GM18519 (cell line): ENCODE data around the gene DKKL1.
"Not testable (repeated sequence)": the region's sequence is repeated elsewhere in the genome, so short reads cannot be mapped to it uniquely, and the experiment has no call there.

Experiments
- ATAC-seq: cut with Tn5 transposase; IDR thresholded peaks from one replicate; pipeline ENCODE4 v1.9.1; 2021; ENCODE audit warnings: mild to moderate bottlenecking, moderate library complexity; ENCODE audit not compliant: unreplicated experiment, low FRiP score

DKKL1 gene

DNA sequence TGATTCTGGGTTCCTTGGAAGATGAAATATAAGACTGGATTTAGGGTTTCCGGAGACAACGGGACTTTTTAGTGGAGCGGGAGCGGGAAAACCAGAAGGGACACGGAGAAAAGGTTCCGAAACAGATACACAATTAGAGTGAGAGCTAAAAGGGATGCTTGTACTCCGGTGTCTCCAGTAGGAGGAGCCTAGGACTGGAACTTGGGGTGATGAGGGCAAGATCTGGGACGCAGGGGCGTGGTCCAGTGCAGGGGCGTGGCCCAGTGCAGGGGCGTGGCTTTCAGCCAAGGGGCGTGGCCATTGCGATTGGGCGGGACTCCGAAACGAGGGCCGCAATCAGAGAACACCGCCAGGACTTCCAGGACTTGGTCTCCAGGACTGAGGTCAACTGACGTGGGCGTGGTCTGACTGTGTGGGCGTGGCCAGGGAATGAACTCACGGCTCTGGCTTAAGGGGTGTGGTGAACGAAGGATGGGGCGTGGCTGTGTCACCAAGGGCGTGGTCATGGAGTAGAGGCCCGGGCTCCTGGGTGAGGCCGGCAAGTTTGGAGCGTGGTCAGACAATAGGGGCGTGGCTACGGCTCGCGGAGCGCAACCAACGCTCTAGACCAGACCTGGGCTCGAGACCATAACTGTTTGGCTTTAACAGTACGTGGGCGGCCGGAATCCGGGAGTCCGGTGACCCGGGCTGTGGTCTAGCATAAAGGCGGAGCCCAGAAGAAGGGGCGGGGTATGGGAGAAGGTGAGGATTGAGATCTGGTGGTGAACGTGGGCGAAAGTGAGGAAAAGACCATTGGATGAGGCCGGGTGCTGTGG is at the start of gene DKKL1:
Gene DKKL1, plus strand, starts transcription at position 610 of the 815 bp plus-strand sequence. Its CDS starts 122 bp downstream, at position 732.
- ATAC-seq, result no peak

DNA sequence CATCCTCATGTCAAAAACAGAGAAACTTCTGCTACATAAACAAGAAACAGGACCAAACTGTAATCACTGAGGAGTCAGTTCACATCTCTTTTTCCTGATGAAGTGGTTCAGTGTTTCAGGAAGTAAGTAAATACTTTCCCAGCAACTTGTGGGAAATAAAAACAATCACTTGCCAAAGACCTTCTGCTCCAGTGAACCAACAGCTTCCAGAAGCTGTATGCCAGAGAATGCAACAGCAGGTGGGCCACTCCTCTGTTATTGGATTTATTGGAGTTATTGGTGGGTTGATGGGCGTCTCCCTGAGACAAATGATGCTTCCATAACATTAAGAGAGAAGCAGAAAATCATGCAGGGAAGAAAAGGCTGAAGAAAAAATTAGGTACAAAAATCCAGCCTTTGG is 48.6 kb upstream of the DKKL1 start:
- ATAC-seq, result no peak

DNA sequence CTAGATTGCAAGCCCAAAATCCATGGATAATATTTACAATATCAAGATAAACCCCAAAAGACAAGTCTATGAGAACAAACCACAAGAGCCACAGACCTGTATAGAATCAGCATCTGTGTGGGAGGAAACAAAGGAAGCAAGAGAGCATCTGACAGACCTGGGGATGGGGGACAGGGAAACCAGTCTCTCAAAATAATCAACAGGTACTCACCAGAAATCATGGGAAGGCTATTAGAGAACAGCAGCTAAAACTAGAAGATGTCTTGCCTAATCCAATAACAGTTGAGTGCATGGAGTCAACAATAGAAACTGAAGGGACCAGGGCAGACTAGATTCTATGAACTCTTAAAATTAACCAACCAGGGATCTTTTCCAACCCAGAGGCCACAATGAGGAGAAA is 47.4 kb upstream of the DKKL1 start:
- no peak for ATAC-seq

DNA sequence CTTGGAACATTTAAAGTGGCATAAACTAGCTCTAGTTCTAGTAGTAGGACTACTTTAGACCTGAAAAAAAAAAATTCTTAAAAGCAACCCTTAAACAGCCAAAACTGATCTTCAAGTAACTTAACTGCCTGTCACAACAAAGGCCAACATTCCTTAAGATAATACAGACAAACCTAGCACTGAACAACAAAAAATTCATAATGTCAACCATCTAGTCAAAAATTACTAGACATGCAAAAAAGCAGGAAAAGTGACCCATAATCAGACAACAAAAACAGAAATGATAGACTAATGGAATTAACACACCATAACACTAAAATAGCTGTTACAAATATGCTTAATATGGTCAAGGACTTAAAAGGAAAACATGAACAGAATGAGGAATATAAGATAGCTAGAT is 45.4 kb upstream of the DKKL1 start:
- ATAC-seq, result no peak

DNA sequence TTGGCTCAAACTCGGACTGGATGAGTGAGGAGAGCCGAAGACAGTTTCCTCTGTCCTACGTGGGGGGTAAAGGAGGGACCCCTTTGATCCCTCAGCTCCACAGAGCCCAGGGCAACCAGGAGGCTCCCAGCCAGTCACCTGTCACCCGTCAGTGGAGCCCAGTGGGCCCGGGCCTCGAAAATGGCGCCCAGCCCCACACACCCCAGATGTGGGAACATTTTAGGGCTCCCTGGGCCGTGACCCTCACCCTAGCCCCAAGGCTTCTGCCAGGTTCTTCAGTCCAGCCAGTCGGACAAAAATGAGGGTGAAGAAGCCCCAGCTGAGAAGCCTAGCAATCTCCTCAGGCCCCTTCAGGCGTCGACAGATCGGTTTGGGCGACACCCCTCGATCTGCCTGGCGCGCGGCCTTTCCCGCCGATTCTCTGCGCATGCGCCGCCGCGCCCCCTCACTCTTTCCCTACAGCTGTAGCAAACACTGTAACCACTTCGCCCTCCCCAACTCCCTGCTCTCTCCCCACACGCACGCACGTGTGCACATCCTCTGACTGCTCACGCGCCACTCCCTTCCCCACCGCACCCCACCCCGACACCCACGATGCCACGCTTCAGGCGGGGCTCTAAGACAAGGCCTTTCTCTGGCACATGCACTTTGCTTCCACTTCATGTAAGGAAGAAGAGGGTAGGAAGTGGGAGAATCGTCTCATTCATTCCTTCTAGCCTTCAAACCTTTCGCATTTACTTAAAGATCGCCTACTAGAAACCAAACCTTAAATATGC is 38.7 kb upstream of the DKKL1 start, which contains the start of gene SLC6A16:
Gene SLC6A16, minus strand, starts transcription at position 391 of the 776 bp plus-strand sequence. CDS start 13,844 bp downstream, outside the sequence.
- no peak for ATAC-seq

DNA sequence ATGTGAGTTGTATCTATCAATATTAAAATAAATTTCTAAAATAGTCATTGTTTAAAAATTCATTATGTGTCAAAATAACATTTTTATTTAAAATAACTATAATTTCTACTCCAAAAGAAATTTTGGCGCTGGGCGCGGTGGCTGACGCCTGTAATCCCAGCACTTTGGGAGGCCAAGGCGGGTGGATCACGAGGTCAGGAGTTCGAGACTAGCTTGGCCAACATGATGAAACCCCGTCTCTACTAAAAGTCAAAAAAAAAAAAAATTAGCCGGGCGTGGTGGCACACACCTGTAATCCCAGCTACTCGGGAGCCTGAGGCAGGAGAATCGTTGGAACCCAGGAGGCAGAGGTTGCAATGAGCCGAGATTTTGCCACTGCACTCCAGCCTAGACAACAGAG is 37.9 kb upstream of the DKKL1 start:
- not testable (repeated sequence) for ATAC-seq

DNA sequence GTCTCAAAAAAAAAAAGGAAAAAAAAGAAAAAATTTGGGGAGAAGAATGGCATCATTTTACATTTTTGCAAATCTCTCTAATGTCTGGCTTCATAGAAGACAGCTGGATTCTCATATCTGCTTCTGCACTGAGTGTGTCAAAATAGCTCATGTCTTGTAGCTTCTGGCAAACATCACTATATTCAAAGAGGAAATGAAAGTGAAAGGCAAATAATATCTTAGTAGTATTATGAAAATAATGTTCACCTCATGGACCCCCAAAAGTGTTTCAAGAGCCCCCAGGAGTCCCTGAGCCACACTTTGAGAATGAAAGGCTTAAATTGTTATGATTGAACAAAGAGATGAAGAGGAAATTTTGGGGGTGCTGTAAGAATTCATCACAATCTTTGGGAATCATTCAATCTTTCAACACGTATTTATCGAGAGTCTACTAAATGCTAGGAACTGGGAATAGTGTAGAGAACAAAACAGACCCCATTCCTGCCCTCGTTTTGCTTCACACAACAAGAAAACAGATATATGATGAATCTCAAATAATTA is 37.4 kb upstream of the DKKL1 start:
- no peak for ATAC-seq

DNA sequence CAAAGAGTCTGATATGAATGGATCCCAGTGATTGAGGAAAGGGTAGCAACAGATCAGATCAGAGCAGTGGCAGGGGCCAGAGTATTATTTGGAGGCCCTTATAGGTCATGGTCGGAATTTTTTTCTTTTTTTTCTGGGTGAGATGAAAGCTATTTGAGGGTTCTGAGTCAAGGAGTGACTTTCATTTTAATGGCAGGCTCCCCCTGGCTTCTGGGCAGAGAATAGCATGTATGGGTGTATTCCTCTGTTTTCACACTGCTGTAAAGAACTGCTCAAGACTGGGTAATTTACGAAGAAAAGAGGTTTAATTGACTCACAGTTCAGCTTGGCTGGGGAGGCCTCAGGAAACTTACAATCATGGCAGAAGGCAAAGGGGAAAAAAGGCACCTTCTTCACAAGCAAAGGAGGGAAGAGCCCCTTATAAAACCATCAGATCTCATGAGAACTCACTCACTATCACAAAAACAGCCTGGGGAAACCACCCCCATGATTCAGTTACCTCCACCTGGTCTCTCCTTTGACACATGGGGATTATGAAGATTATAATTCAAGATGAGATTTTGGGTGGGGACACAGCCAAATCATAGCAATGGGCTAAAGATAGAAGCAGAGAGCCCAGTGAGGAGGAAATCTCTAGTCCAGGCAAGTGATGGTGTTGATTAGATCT is 35.7 kb upstream of the DKKL1 start:
- ATAC-seq, result no peak

DNA sequence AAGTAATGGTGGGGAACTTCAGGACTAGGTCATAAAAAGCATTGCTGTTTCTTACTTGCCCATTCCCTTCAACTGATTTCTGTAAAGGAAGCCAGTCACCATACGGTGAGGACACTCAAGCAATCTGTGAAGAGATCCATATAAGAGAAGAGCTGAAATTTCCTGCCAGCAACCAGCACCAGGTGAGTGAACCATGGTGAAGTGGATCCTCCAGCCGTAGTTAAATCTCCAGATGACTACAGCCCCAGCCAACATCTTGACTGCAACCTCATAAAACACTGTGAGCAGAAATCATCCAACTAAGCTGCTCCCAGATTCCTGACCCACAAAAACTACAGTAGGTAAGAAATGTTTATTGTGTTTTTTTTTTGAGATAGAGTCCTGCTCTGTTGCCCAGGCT is 34.9 kb upstream of the DKKL1 start:
- ATAC-seq, result no peak

DNA sequence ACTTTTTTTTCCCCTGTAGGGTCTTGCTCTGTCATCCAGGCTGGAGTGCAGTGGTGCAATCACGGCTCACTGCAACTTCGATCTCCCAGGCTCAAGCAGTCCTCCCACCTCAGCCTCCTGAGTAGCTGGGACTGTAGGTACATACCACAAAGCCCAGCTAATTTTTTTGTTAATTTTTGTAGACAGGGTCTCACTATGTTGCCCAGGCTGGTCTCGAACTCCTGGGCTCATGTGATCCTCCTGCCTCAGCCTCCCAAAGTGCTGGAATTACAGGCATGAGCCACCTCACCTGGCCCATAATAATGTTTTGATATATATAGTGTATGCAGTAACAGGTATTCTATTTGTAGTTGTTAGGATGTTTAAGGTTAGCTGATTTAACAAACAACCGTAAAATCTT is 32.5 kb upstream of the DKKL1 start:
- ATAC-seq, result not testable (repeated sequence)

DNA sequence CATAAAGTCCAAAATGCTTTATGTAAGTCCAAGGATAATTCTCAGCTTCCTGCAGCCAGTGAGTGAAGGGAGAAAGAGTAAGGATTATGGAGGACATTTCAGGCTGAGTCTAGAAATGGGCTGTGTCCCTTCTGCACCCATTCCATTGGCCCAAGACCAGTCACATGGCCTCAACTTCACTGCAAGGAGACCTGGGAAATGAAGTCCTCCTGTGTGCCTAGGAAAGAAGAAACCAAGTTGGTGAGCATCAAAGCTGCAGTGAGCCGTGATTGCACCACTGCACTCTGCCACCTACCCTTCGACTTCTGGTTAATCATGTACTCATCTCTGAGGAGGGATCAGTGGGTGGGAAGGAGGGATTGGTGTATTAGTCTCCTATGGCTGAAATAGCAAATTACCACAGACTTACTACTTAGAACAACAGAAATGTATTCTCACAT is 32.0 kb upstream of the DKKL1 start:
- ATAC-seq, result peak; percentile 41

DNA sequence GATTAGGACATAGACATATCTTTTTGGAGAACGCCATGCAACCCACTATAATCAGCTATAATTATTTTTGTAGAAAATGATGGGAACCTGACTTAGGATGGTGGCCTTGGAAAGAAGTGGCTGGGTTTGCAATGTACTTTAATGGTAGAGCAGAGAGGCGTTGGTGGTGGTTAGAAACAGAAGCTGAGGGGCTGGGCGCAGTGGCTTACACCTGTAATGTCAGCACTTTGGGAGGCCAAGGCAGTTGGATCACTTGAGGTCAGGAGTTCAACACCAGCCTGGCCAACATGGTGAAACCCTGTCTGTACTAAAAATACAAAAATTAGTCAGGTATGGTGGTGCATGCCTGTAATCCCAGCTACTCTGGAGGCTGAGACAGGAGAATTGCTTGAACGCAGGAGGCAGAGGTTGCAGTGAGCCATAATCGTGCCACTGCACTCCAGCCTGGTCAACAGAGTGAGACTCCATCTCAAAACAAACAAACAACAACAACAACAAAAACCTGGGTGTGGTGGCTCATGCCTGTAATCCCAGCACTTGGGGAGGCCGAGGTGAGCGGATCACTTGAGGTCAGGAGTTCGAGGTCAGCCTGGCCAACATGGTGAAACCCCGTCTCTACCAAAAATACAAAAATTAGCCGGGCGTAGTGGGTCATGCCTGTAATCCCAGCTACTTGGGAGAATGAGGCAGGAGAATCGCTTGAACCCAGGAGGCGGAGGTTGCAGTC is 30.8 kb upstream of the DKKL1 start:
- ATAC-seq, result not testable (repeated sequence)

DNA sequence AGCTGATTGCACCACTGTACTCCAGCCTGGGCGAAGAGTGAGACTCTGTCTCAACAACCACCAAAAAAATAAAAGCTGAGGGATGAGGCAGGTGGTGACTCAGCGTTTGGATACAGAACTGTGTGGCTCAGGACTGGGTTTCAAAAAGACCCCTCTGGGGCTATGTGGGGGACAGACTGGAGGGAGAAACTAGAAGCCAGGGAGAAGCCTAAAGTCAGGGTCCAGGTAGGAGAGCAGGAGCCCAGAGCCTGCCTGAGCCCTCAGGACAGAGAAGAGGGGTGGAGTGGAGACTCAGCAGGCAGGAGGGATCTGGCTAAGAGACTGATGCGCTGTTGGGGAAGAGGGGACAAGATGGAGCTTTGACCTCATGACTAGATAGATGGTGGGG is 30.3 kb upstream of the DKKL1 start:
- ATAC-seq, result no peak

DNA sequence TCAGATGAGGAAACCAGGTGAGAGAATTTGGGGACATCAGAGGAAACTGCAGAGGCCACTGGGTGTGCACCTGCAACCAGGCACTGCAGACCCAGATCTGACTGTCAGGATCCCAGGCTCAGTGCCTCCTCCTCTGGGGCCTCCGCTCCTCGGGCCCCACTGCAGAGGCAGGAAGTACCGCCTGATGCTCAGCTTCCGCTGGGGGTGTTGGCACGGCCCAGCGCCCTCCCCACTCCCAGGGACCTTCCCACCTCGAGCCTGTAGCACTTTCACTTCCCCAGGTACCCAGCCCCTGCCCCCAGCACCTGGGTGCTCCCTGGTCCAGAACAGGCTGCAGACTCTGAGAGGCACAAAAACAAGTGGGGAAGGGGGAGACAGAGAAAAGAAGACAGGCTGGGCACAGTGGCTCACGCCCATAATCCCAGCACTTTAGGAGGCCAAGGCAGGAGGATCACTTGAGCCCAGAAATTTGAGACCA is 29.8 kb upstream of the DKKL1 start:
- ATAC-seq, result no peak

DNA sequence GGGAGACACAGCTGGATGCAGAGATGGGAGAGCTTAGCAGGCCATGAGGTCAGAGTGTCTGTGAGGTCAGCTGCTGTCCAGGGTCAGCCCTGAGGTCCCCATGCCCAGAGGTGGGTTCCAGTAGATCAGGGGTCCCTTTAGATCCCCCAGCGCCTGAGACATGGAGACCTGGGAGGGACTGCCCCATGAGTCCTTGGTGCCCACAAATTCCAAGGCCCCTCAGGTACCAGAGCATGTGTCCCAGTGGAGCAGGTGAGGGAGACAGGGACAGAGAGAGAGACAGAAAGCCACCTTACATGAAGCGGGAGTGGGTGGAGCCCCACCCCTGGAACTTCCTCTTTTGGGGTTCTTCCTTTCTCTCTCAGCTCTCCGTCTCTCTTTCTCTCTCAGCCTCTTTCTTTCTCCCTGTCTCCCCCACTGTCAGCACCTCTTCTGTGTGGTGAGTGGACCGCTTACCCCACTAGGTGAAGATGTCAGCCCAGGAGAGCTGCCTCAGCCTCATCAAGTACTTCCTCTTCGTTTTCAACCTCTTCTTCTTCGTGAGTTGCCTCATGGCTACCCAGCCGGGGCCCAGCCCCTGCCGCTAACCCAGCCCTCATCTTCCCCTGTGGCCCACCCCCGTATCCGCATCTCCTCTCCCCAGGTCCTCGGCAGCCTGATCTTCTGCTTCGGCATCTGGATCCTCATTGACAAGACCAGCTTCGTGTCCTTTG is 28.4 kb upstream of the DKKL1 start, which contains the start of gene CD37:
Gene CD37, plus strand, starts transcription at position 336 of the 713 bp plus-strand sequence. Its CDS starts 135 bp downstream, at position 471.
- ATAC-seq, result no peak

DNA sequence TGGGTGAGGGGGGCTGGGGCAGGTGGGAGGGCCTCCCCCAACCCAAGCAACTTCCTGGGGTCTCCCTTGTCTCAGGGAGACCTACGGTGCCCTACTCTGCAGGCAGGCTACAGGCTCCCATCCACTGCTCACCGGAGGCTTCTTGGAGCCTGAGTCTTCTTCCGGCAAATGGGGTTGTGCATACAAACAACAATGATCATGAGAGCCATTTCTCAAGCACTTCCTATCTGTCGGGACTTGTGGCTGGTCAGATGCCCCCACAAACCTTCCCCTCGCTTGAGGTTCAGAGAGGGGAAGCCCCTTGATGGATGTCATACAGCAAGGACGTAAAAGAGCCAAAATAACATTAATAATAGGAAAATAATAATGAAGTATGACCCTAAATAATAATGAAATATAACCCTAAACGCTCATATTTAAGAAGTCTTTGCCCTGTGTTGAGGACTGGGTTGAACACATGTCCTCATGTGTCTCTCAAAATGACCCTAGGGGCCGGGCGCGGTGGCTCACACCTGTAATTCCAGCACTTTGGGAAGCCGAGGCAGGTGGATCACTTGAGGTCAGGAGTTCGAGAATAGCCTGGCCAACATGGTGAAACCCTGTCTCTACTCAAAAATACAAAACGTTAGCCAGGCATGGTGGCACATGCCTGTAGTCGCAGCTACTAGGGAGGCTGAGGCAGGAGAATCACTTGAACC is 27.7 kb upstream of the DKKL1 start:
- no peak for ATAC-seq

DNA sequence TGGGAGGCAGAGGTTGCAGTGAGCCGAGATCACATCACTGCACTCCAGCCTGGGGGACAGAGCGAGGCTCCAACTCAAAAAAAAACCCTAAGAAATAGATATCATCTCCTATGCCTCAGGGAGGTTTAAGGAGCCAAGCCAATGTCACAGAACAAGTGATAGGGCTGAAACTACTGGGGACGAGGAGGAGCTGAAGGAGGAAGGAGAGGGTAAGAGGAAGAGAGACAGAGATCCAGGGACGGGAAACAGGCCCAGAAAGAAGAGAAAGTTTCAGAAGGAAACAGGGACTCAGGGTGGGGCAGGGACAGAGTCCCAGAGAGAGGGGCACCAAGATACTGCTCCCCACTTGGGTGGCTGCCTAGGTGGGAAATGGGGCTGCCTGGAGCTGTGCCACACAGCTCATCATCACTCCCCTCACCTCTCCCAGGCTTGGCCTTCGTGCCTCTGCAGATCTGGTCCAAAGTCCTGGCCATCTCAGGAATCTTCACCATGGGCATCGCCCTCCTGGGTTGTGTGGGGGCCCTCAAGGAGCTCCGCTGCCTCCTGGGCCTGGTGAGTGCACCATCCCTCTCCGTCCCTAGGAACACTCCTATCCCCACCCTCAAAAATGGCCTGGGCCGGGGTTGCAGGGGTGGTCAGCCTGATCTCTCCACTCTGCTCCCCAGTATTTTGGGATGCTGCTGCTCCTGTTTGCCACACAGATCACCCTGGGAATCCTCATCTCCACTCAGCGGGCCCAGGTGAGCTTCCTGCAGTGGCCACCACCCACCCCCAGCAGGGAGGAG is 27.0 kb upstream of the DKKL1 start:
- no peak for ATAC-seq
